HCT116 (cell line): ENCODE results near the gene KIRREL1. TPM values are rescaled to one million over a fixed set of nuclear protein-coding genes. Genes with fewer than 3 reads are reported as not detected.

Source experiments
- ATAC-seq: fragments of 200-7000 bp; cut with Tn5 transposase; 2 replicates; pipeline ENCODE4 v1.9.1; 2020; ENCODE audit warnings: mild to moderate bottlenecking, moderate library complexity
- BruUV-seq: library from RNA; stranded (reverse); fragments of 400-500 nt; replicated peaks from 2 replicates; lab custom pipeline; 2021; lab: Mats Ljungman, UMichigan
- CTCF ChIA-PET: fragments of 300-600 bp; sonication (Branson Sonifier 250); formaldehyde crosslinking; loops from one replicate; lab custom pipeline; 2021; ENCODE audit warnings: antibody characterized with exemption; lab: Charles Lee
- POLR2A ChIA-PET: fragments of 300-600, 350-600 bp; sonication (Branson Sonifier 250); formaldehyde crosslinking; loops from one replicate; lab custom pipeline; 2021; ENCODE audit warnings: antibody characterized with exemption; lab: Charles Lee
- RAD21 ChIA-PET, 2 experiments: fragments of 300-600 bp; sonication (Branson Sonifier 250); formaldehyde crosslinking; loops; one replicate each; lab custom pipeline; 2023; ENCODE audit warnings: low total read pairs in 2 of 2; ENCODE audit not compliant: uncharacterized antibody in 2 of 2, unreplicated experiment in 2 of 2, low non-redundant PET in 1 of 2; lab: Charles Lee
- DNase-seq: peaks from one replicate; pipeline ENCODE4 v3.0.0-alpha.2; 2010; ENCODE audit warnings: low read depth, low spot score
- H2AFZ ChIP-seq: fragments of 200-600 bp; shearing (Covaris generic), sonication (generic); 2 replicates; pipeline ENCODE4 v1.6.1; 2017; ENCODE audit warnings: low read depth, mixed run types, mixed read lengths, antibody characterized with exemption, low read length; ENCODE audit not compliant: poor library complexity, severe bottlenecking
- H3K27ac ChIP-seq: 2 replicates; pipeline ENCODE4 v1.5.1; 2012; ENCODE audit warnings: low read depth, low read length
- H3K27me3 ChIP-seq: fragments of 200-600 bp; sonication (generic); 2 replicates; pipeline ENCODE4 v1.6.1; 2016; ENCODE audit warnings: mixed run types, low read length, mixed read lengths; ENCODE audit not compliant: insufficient read depth
- H3K36me3 ChIP-seq, 2 experiments: fragments of 200-500 bp in 1 of 2; fragments of 200-600 bp in 1 of 2; sonication (Bioruptor generic) in 1 of 2; sonication (generic) in 1 of 2; 2 replicates each; pipeline versions ENCODE4 v1.5.1 to v1.6.1; 2014 to 2016; ENCODE audit warnings: low read length in 2 of 2, inconsistent platforms in 1 of 2, mixed read lengths in 1 of 2, mixed run types in 1 of 2; ENCODE audit not compliant: insufficient read depth in 2 of 2, control insufficient read depth in 1 of 2
- H3K4me1 ChIP-seq, 2 experiments: fragments of 200-600 bp in 1 of 2; sonication (generic) in 1 of 2; 2 replicates each; pipeline versions ENCODE4 v1.5.1 to v1.6.1; 2012 to 2017; ENCODE audit warnings: low read length in 2 of 2, inconsistent platforms in 1 of 2, mild to moderate bottlenecking in 1 of 2, mixed read lengths in 1 of 2, mixed run types in 1 of 2, moderate library complexity in 1 of 2; ENCODE audit not compliant: insufficient read depth in 2 of 2, control insufficient read depth in 1 of 2
- H3K4me2 ChIP-seq: fragments of 200-600 bp; sonication (generic); 2 replicates; pipeline ENCODE4 v1.6.1; 2017; ENCODE audit warnings: mixed run types, low read length, mixed read lengths
- H3K4me3 ChIP-seq, 2 experiments: fragments of 200-600 bp in 1 of 2; sonication (generic) in 1 of 2; replicated peaks in 1 of 2; 2 replicates each; pipeline ENCODE4 v1.5.1; 2011 to 2016; ENCODE audit warnings: low read length in 2 of 2, control low read depth in 1 of 2, low read depth in 1 of 2, mild to moderate bottlenecking in 1 of 2, mixed read lengths in 1 of 2, mixed run types in 1 of 2
- H3K79me2 ChIP-seq: fragments of 200-600 bp; sonication (generic); 2 replicates; pipeline ENCODE4 v1.6.1; 2017; ENCODE audit warnings: mild to moderate bottlenecking, mixed run types, low read length, moderate library complexity, mixed read lengths; ENCODE audit not compliant: insufficient read depth
- H3K9ac ChIP-seq: fragments of 200-600 bp; sonication (generic); 2 replicates; pipeline ENCODE4 v1.6.1; 2016; ENCODE audit warnings: low read length, mixed read lengths
- H3K9me2 ChIP-seq: fragments of 200-600 bp; sonication (generic), shearing (Covaris generic); 2 replicates; pipeline ENCODE4 v1.6.1; 2017; ENCODE audit warnings: mixed run types, mild to moderate bottlenecking, moderate library complexity; ENCODE audit not compliant: insufficient read depth
- H3K9me3 ChIP-seq, 2 experiments: fragments of 200-500 bp in 1 of 2; fragments of 200-600 bp in 1 of 2; sonication (Bioruptor generic) in 1 of 2; sonication (generic) in 1 of 2; 2 replicates each; pipeline ENCODE4 v1.6.1; 2014 to 2017; ENCODE audit warnings: low read length in 2 of 2, mixed read lengths in 2 of 2, inconsistent platforms in 1 of 2, low read depth in 1 of 2, mild to moderate bottlenecking in 1 of 2, mixed run types in 1 of 2, moderate library complexity in 1 of 2; ENCODE audit not compliant: control insufficient read depth in 1 of 2, insufficient read depth in 1 of 2
- H4K20me1 ChIP-seq: fragments of 200-600 bp; sonication (generic), shearing (Covaris generic); 2 replicates; pipeline ENCODE4 v1.6.1; 2017; ENCODE audit warnings: mixed run types, mild to moderate bottlenecking, moderate library complexity; ENCODE audit not compliant: insufficient read depth
- ATF3 ChIP-seq: IDR thresholded peaks from 2 replicates; pipeline ENCODE4 v1.6.1; 2012
- CEBPB ChIP-seq: IDR thresholded peaks from 2 replicates; pipeline ENCODE4 v1.6.1; 2012; ENCODE audit warnings: low read depth
- EGR1 ChIP-seq: IDR thresholded peaks from 2 replicates; pipeline ENCODE4 v1.6.1; 2012; ENCODE audit warnings: low read depth
- ELF1 ChIP-seq: IDR thresholded peaks from 2 replicates; pipeline ENCODE4 v1.6.1; 2012; ENCODE audit warnings: low read depth, borderline replicate concordance
- EZH2 ChIP-seq: fragments of 200-600 bp; sonication (generic); IDR thresholded peaks from 2 replicates; pipeline ENCODE4 v1.6.1; 2017; ENCODE audit warnings: antibody characterized with exemption, mixed run types
- EZH2phosphoT487 ChIP-seq: fragments of 200-600 bp; IDR thresholded peaks from 2 replicates; pipeline ENCODE4 v1.6.1; 2018; ENCODE audit warnings: antibody characterized with exemption, borderline replicate concordance
- JUND ChIP-seq: IDR thresholded peaks from 2 replicates; pipeline ENCODE4 v1.6.1; 2012
- MAX ChIP-seq: IDR thresholded peaks from 2 replicates; pipeline ENCODE4 v1.6.1; 2012
- POLR2A ChIP-seq: IDR thresholded peaks from 2 replicates; pipeline ENCODE4 v1.7.0; 2011; ENCODE audit warnings: borderline replicate concordance; ENCODE audit not compliant: insufficient read depth, insufficient read length; ENCODE audit errors: extremely low read depth
- POLR2AphosphoS5 ChIP-seq: IDR thresholded peaks from 2 replicates; pipeline ENCODE4 v1.6.1; 2011; ENCODE audit warnings: mild to moderate bottlenecking, low read depth, low read length, moderate library complexity
- SIN3A ChIP-seq: IDR thresholded peaks from 2 replicates; pipeline ENCODE4 v1.6.1; 2012; ENCODE audit warnings: low read depth
- SP1 ChIP-seq: IDR thresholded peaks from 2 replicates; pipeline ENCODE4 v1.6.1; 2012; ENCODE audit warnings: low read depth
- SRF ChIP-seq: IDR thresholded peaks from 2 replicates; pipeline ENCODE4 v1.6.1; 2012; ENCODE audit warnings: low read depth
- ZBTB33 ChIP-seq: IDR thresholded peaks from 2 replicates; pipeline ENCODE4 v1.6.1; 2011; ENCODE audit warnings: mild to moderate bottlenecking, low read length, moderate library complexity; ENCODE audit not compliant: insufficient replicate concordance; ENCODE audit errors: extremely low read depth
- ZFX ChIP-seq: fragments of 450-650 bp; IDR thresholded peaks from 2 replicates; pipeline ENCODE4 v1.6.1; 2017
- intact Hi-C: fragments of 100-400 bp; cut with micrococcal nuclease; formaldehyde crosslinking; loops from 2 replicates; pipeline ENCODE4 v1.10.0; 2022
- total RNA-seq: library from RNA; stranded (reverse); gene quantifications from one replicate; pipeline ENCODE4 v1.2.1, GENCODE V29; 2021; ENCODE audit not compliant: unreplicated experiment

KIRREL1 gene
- total RNA-seq, 1 experiment from 2014 or later, result 20.0 TPM

GRCh38 chr1:157958263-157958662, 35.2 kb upstream of the KIRREL1 start:
- Histone ChIP-seq H4K20me1 (no peaks in the 10 kb centered on the region), H2AFZ (no peak overlapping the region), H3K36me3 (no peaks in the 10 kb centered on the region), H3K79me2 (no peaks in the 10 kb centered on the region), H3K27ac (no peak overlapping the region), H3K9ac (no peak overlapping the region), H3K4me1 (peaks cover 0 to 8% of the 10 kb centered on the region in 2 experiments; a peak in 2 of 4 replicates), H3K9me3 (no peaks in the 10 kb centered on the region), H3K4me3 (no peak overlapping the region), H3K4me2 (no peak overlapping the region), H3K9me2 (no peaks in the 10 kb centered on the region), H3K27me3 (peaks cover 45% of the 10 kb centered on the region)
- ChIA-PET POLR2A (no interaction called here), RAD21 (no interaction called here), CTCF (interaction anchor here (0.9 to 16.1 kb wide), 3 partner anchors 10 to 161 kb away, joined by 3 to 393 read pairs (median 3); no protein-coding TSS in a partner anchor)
- TF ChIP-seq EZH2 (no peak), MAX (no peak), SP1 (no peak), SRF (no peak), CEBPB (no peak), EZH2phosphoT487 (no peak), POLR2A (no peak), ATF3 (no peak), EGR1 (no peak), ELF1 (no peak), JUND (no peak), ZFX (no peak), SIN3A (no peak), POLR2AphosphoS5 (no peak), ZBTB33 (no peak)
- no peak for ATAC-seq
- intact Hi-C loops, result no loop called here
- BruUV-seq, result no TSS peak
- DNase-seq, result no peak
